SK-N-SH treated with all-trans-retinoic acid at 6 μM for 48 hours (cell line): ENCODE results near the gene SUGCT.

Experiments
- ATAC-seq: fragments of 200-7000 bp; cut with Tn5 transposase; 3 replicates; pipeline ENCODE4 v1.9.1; 2020; ENCODE audit warnings: mild to moderate bottlenecking, moderate library complexity
- ARNTL ChIP-seq: fragments of 450-650 bp; formaldehyde crosslinking; IDR thresholded peaks from 2 replicates; pipeline ENCODE4 v1.5.0; 2020; ENCODE audit warnings: low read depth, mild to moderate bottlenecking, moderate library complexity, borderline replicate concordance
- BACH2 ChIP-seq: fragments of 250-450 bp; sonication (Bioruptor Pico); IDR thresholded peaks from 2 replicates; pipeline ENCODE4 v1.9.0; 2021; ENCODE audit warnings: mild to moderate bottlenecking, borderline replicate concordance
- CREB5 ChIP-seq: fragments of 250-450 bp; sonication (Bioruptor Pico); IDR thresholded peaks from 2 replicates; pipeline ENCODE4 v1.5.1; 2020; ENCODE audit warnings: low read depth, mild to moderate bottlenecking, moderate library complexity
- CSDC2 ChIP-seq: fragments of 250-450 bp; sonication (Bioruptor Pico); IDR thresholded peaks from 2 replicates; pipeline ENCODE4 v1.5.0; 2020; ENCODE audit warnings: mild to moderate bottlenecking, moderate library complexity
- CSRNP3 ChIP-seq: fragments of 250-450 bp; sonication (Bioruptor Pico); IDR thresholded peaks from 2 replicates; pipeline ENCODE4 v1.5.1; 2021; ENCODE audit warnings: mild to moderate bottlenecking, moderate library complexity
- ESRRG ChIP-seq: fragments of 250-450 bp; sonication (Bioruptor Pico); IDR thresholded peaks from 2 replicates; pipeline ENCODE4 v1.6.1; 2021; ENCODE audit warnings: mild to moderate bottlenecking
- GLIS3 ChIP-seq: fragments of 250-450 bp; sonication (Bioruptor Pico); IDR thresholded peaks from 2 replicates; pipeline ENCODE4 v1.5.0; 2020; ENCODE audit warnings: mild to moderate bottlenecking, moderate library complexity
- ISL1 ChIP-seq: fragments of 250-450 bp; sonication (Bioruptor Pico); IDR thresholded peaks from 2 replicates; pipeline ENCODE4 v2.1.2; 2022; ENCODE audit warnings: mild to moderate bottlenecking, moderate library complexity
- OSR1 ChIP-seq: fragments of 250-450 bp; sonication (Bioruptor Pico); IDR thresholded peaks from 2 replicates; pipeline ENCODE4 v1.8.0; 2022; ENCODE audit warnings: moderate library complexity, mild to moderate bottlenecking, inconsistent platforms
- POU6F1 ChIP-seq: fragments of 250-450 bp; sonication (Bioruptor Pico); IDR thresholded peaks from 2 replicates; pipeline ENCODE4 v1.8.0; 2021; ENCODE audit warnings: low read depth, mild to moderate bottlenecking, moderate library complexity, borderline replicate concordance
- RARB ChIP-seq: fragments of 250-450 bp; sonication (Bioruptor Pico); IDR thresholded peaks from 2 replicates; pipeline ENCODE4 v1.8.0; 2021; ENCODE audit warnings: mild to moderate bottlenecking, moderate library complexity
- SNAI2 ChIP-seq: fragments of 250-450 bp; sonication (Bioruptor Pico); IDR thresholded peaks from 2 replicates; pipeline ENCODE4 v1.5.0; 2020; ENCODE audit warnings: mild to moderate bottlenecking, moderate library complexity
- TCF4 ChIP-seq: fragments of 250-450 bp; sonication (Bioruptor Pico); IDR thresholded peaks from 2 replicates; pipeline ENCODE4 v1.8.0; 2021; ENCODE audit warnings: mild to moderate bottlenecking, moderate library complexity, borderline replicate concordance
- TOX ChIP-seq: fragments of 250-450 bp; sonication (Bioruptor Pico); IDR thresholded peaks from 2 replicates; pipeline ENCODE4 v1.8.0; 2021; ENCODE audit warnings: mild to moderate bottlenecking, moderate library complexity, borderline replicate concordance
- TSHZ2 ChIP-seq: fragments of 250-450 bp; sonication (Bioruptor Pico); IDR thresholded peaks from 2 replicates; pipeline ENCODE4 v1.5.0; 2020; ENCODE audit warnings: mild to moderate bottlenecking, moderate library complexity
- ZC3H10 ChIP-seq: fragments of 250-450 bp; sonication (Bioruptor Pico); IDR thresholded peaks from 2 replicates; pipeline ENCODE4 v1.5.1; 2021; ENCODE audit warnings: mild to moderate bottlenecking, moderate library complexity
- ZFP3 ChIP-seq: fragments of 250-450 bp; sonication (Bioruptor Pico); IDR thresholded peaks from 2 replicates; pipeline ENCODE4 v1.5.0; 2020; ENCODE audit warnings: mild to moderate bottlenecking, moderate library complexity
- ZFP30 ChIP-seq: fragments of 450-650 bp; formaldehyde crosslinking; IDR thresholded peaks from 2 replicates; pipeline ENCODE4 v1.5.0; 2022; ENCODE audit warnings: mild to moderate bottlenecking, moderate library complexity
- ZNF565 ChIP-seq: fragments of 450-650 bp; formaldehyde crosslinking; conservative IDR thresholded peaks from 2 replicates; pipeline ENCODE4 v1.5.0; 2020; ENCODE audit warnings: low read depth, mild to moderate bottlenecking, moderate library complexity
- ZNF70 ChIP-seq: fragments of 450-650 bp; formaldehyde crosslinking; IDR thresholded peaks from 2 replicates; pipeline ENCODE4 v1.5.0; 2020; ENCODE audit warnings: mild to moderate bottlenecking, moderate library complexity
- ZNF8 ChIP-seq: fragments of 450-650 bp; formaldehyde crosslinking; IDR thresholded peaks from 2 replicates; pipeline ENCODE4 v1.5.0; 2020; ENCODE audit warnings: mild to moderate bottlenecking, moderate library complexity

The SUGCT gene

GRCh38 chr7:40231796-40232195, 97.0 kb downstream of the SUGCT start (continued):
- no peak for TF ChIP-seq TSHZ2
- no peak for TF ChIP-seq TCF4
- TF ChIP-seq ISL1 (CRISPR knock-in tag), result no peak
- no peak for TF ChIP-seq SNAI2 (CRISPR knock-in tag)
- no peak for TF ChIP-seq ZNF70 (CRISPR knock-in tag)

- TF ChIP-seq SNAI2 (CRISPR knock-in tag) (no peak), ZNF565 (CRISPR knock-in tag) (no peak), ESRRG (CRISPR knock-in tag) (no peak), RARB (no peak), ZFP30 (CRISPR knock-in tag) (no peak), TSHZ2 (no peak), BACH2 (no peak), ZNF8 (CRISPR knock-in tag) (no peak), TOX (CRISPR knock-in tag) (no peak), GLIS3 (CRISPR knock-in tag) (no peak), ZFP3 (no peak), ZC3H10 (CRISPR knock-in tag) (no peak), ZNF70 (CRISPR knock-in tag) (no peak), OSR1 (CRISPR knock-in tag) (no peak), CSDC2 (CRISPR knock-in tag) (no peak), TCF4 (no peak), ARNTL (CRISPR knock-in tag) (no peak), POU6F1 (no peak)
- ATAC-seq, result peak; percentile 97
Measured at GRCh38 chr7:40232242-40232893, 97.6 kb downstream of the SUGCT start.

GRCh38 chr7:40234046-40234445, 99.2 kb downstream of the SUGCT start:
- TF ChIP-seq POU6F1 (no peak), ZFP3 (no peak), BACH2 (no peak), ZC3H10 (CRISPR knock-in tag) (no peak), GLIS3 (CRISPR knock-in tag) (no peak), OSR1 (CRISPR knock-in tag) (no peak), CSDC2 (CRISPR knock-in tag) (no peak), ISL1 (CRISPR knock-in tag) (no peak), ARNTL (CRISPR knock-in tag) (no peak), CREB5 (CRISPR knock-in tag) (no peak), SNAI2 (CRISPR knock-in tag) (no peak), TCF4 (no peak), ZNF70 (CRISPR knock-in tag) (no peak), TSHZ2 (no peak), ESRRG (CRISPR knock-in tag) (no peak), ZFP30 (CRISPR knock-in tag) (no peak), CSRNP3 (CRISPR knock-in tag) (no peak)
- TF ChIP-seq, all 23 proteins: peak for 0
- ATAC-seq, result no peak
